GM19193 (cell line): ENCODE data around the gene PELO.

Experiments
- POLR2A ChIP-seq: IDR thresholded peaks from 4 replicates; pipeline ENCODE4 v1.6.1; 2011; ENCODE audit not compliant: insufficient read depth, insufficient read length; ENCODE audit errors: extremely low read depth

The PELO gene

GRCh38 chr5:52767217-52767743, 20.4 kb upstream of the PELO start:
- TF ChIP-seq POLR2A: no peak

DNA sequence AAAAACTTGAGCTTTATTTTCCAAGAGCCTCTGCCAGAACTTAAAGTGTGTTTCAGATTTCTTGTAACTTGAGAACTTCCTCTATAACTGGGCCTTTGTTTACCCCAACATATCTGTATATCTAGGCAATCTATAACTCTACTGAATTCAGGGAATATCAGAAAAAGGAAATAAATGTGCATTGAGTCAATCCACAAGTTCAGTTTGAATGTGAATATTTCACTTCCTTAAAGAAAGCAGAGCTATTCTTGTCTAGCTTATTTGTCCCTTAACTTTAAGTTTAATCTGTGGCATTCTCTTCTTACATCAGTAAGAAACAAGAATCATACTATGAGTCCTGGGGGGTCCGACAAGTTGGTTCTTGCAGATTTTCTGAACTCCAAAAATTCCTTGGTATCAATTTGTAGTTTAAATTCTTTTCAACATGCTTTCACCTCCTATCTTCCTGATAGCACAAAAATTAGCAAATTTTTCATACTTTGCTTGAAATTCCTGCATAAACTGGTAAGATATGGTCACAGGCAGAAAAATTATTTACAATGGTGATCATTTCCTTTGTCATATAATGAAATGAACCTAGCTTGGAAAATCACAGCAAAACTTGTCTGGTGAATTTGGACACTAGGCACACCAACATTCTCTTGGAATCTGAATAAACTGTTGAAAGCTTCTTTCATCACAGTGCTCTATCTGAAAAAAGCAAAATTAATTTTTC, 19.8 kb upstream of the PELO start:
- no peak for TF ChIP-seq POLR2A

DNA sequence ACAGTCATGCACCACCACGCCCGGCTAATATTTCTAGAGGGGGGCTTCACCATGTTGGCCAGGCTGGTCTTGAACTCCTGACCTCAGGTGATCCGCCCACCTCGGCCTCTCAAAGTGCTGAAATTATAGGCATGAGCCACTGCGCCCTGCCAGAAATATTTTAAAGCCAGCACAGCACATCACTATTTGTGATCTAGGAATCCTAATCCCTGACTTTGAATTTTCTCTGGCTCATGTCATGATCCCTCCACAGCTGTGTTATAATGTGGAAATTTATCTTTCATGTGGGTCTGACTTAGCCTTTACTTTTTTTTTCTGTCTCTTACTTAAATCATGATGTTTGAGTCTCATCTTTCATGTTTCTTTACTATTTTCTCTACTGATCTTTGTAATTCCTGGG, 18.7 kb upstream of the PELO start:
- no peak for TF ChIP-seq POLR2A

GRCh38 chr5:52770287-52770939, 17.3 kb upstream of the PELO start:
- TF ChIP-seq POLR2A: no peak

DNA sequence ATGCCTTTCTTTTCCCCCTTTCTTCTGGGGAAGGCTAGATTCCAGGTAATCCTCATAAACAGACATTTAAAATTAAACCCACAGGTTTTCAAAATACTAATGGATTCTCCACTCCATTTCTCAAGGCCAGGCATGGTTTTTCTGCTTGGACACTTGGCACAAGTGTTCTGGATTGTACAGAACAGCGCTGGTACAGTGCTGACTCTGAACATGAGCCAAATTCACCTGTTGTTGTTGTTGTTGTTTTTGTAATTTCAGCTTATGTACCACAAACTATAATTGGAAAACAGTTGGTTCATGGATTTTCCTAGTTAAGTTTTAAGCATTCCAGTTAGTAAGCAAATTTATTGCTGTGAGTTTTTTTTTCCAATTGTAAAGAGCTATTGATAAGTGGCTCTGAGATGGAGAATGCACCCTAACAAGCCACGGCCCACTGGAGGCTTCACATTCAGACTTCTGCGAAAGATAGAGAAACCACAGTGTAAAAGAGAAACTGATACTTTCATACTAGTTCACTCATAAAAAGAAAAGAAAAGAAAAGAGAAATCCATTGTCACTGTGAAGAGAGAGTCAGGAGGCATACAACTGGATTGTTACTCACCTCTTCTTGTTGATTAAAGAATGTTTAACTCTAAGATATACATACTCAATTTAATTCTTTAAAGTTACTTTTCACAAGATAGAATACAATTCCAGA, 16.2 kb upstream of the PELO start:
- TF ChIP-seq POLR2A: no peak

DNA sequence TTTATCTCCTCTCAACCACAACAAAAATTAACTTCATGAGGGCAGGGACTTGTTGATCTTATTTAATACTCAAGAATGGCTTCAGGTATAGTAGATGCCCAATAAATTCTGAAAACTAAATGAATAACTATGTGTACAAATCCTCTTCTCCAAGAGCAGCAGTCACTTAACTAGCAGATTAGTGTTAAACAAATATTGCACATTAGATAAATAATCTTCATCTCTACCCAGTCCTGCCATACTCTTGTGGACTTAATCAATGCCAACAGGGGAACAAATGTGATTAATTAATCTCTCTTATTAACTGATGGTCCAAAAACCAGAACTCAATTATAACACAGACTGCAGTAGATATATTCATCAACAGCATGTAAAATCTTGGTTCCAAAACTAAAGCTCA, 15.0 kb upstream of the PELO start:
- TF ChIP-seq POLR2A: no peak

- no peak for TF ChIP-seq POLR2A
These were observed 14.4 kb upstream of the PELO start for GRCh38 chr5:52773342-52773741.

GRCh38 chr5:52774005-52774410, 13.7 kb upstream of the PELO start:
- no peak for TF ChIP-seq POLR2A

DNA sequence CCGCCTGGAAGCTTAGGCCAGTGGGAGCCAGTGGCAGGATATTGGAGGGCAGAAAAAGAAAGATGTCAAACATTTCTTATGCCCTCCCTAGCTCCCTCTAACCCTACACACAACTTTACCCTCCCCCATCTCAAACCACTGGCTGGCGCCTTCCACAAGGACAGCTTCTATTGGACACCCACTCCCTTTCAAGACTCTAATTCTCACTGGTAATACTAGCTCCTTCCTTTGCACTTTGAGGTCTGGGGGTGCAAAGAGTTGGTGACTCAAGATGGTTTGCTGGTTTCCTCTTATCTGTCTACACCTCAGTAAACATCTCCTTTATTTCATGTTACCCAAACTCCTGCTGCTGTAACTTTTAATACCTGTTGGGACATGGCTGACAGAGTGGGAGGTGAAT, 11.6 kb upstream of the PELO start:
- no peak for TF ChIP-seq POLR2A

GRCh38 chr5:52777186-52777585, 10.5 kb upstream of the PELO start:
- no peak for TF ChIP-seq POLR2A

GRCh38 chr5:52778781-52779180, 8.9 kb upstream of the PELO start:
- TF ChIP-seq POLR2A: no peak

GRCh38 chr5:52779213-52779612, 8.5 kb upstream of the PELO start:
- TF ChIP-seq POLR2A: no peak

DNA sequence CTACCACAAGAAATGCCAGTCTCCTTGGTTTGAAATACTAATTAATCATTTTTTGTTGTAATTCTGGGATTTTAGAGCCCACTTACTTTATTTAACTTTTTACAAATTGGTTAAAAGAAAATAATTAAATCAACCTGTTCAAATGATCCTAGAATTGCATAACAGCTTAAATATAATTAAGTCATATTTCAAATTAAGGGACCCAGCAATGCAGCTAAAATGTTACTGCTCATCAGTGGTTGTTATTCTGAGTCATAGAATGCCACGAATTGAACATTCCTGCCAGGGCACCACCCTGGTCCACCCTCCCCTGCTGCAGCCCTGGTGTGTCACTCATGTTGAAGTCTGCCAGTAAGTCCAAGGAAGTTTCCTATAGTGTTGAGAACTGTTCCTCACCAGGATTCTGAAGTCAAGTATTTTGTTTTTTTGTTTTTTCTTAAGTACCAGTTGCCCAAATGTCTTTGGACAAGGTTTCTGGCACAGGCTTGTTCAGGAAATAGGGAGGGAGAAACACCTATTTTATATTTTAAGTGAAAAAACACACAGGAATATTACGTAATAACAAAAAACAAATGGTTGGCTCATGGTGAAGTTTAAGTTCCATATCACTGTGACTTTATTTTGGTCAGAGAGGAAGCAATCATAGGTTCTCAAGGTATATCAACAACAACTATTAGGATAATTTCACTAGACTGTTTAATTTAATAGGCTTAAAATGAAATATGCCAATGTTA, 4.3 kb upstream of the PELO start:
- TF ChIP-seq POLR2A: no peak

- TF ChIP-seq POLR2A: no peak
These were observed 3.0 kb upstream of the PELO start for GRCh38 chr5:52784737-52785136.

DNA sequence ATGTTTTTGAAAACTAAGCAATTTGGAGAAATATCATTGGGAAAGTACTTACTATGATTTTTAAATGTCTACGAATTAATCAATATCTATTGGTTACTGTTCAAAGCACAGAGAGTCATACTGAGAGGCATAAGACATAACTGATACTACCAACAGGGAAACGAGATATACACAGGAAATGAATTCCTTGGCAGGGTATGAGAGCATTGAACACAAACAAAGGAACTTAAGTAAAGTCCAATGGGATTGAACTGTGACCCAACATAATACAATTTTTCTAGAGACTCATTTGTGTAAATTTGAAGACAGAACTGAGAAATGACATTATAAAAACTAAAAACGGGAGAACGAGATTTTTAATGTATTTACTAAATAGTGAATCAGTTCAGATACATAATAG, 1.3 kb upstream of the PELO start:
- TF ChIP-seq POLR2A: no peak
